ENCODE results near the gene FBN1. TPM values are rescaled to one million over a fixed set of nuclear protein-coding genes. Genes with fewer than 3 reads are reported as not detected.

Gene FBN1
- total and polyA plus RNA-seq, 2 of the 13 experiments (the other 11 are each of a cell fraction or from before 2014, with no cell fraction given), result 1.5 to 3.0 TPM

- BruUV-seq (replicated peaks), result no TSS peak
- intact Hi-C loops (cut with micrococcal nuclease; ENCODE audit: unreplicated experiment) (no loop called here), in situ Hi-C loops (cut with HindIII; ENCODE audit: extremely low pct_ligation_motif_present, low pct_unique_long_range_greater_than_20kb) (no loop called here)
- FAIRE-seq, result no peak
- Histone ChIP-seq H3K79me2 (ENCODE audit: insufficient read depth, low read length) (no peaks in the 10 kb centered on the region), H3K27ac (ENCODE audit: extremely low read length, insufficient read depth, low read length) (no peak overlapping the region), H3K4me2 (ENCODE audit: low read depth, low read length) (no peak overlapping the region), H3K9me3 (ENCODE audit: low read length) (no peaks in the 10 kb centered on the region), H3K27me3 (ENCODE audit: control insufficient read depth in 1 of 2, insufficient read depth in 2 of 2, low read length in 2 of 2) (no peaks in the 10 kb centered on the region), H3K9ac (ENCODE audit: insufficient read depth, low read depth, low read length) (no peak overlapping the region), H3K4me1 (ENCODE audit: insufficient read depth, low read length) (no peaks in the 10 kb centered on the region), H2AFZ (ENCODE audit: low read length) (no peak overlapping the region), H3K36me3 (replicated peaks in 1 of 2; ENCODE audit: control insufficient read depth in 1 of 2, insufficient read depth in 2 of 2, low read length in 2 of 2) (no peaks in the 10 kb centered on the region), H3K4me3 (replicated peaks in 1 of 3; ENCODE audit: insufficient read depth in 1 of 3, low read depth in 2 of 3, low read length in 3 of 3) (no peak overlapping the region), H4K20me1 (ENCODE audit: insufficient read depth, low read length) (no peaks in the 10 kb centered on the region)
- ChIA-PET CTCF (ENCODE audit: low intra/inter-chr PET ratio, low total read pairs) (no interaction called here), POLR2A (no interaction called here)
- DNase-seq (ENCODE audit: low spot score), result no peak
- no peak for ATAC-seq
- TF ChIP-seq ZNF616 (CRISPR knock-in tag; IDR thresholded peaks at IDR 0.05; ENCODE audit: low read depth) (no peak), ZNF747 (CRISPR knock-in tag; IDR thresholded peaks at IDR 0.05; ENCODE audit: borderline replicate concordance) (no peak), KDM2A (CRISPR knock-in tag; IDR thresholded peaks at IDR 0.05; ENCODE audit: borderline replicate concordance, low read depth) (no peak), CCAR2 (optimal IDR thresholded peaks at IDR 0.05; ENCODE audit: low read depth, low read length) (no peak), KDM6A (CRISPR knock-in tag; IDR thresholded peaks at IDR 0.05; ENCODE audit: low read depth) (no peak), MLXIP (CRISPR knock-in tag; IDR thresholded peaks at IDR 0.05; ENCODE audit: borderline replicate concordance) (no peak), FOSL2 (CRISPR knock-in tag; IDR thresholded peaks at IDR 0.05) (no peak), ZKSCAN5 (CRISPR knock-in tag; IDR thresholded peaks at IDR 0.05) (no peak), ETV5 (CRISPR knock-in tag; IDR thresholded peaks at IDR 0.05; ENCODE audit: borderline replicate concordance) (no peak), ZFP91 (CRISPR knock-in tag; IDR thresholded peaks at IDR 0.05; ENCODE audit: borderline replicate concordance) (no peak), ATF2 (CRISPR knock-in tag; IDR thresholded peaks at IDR 0.05) (no peak)
Measured at GRCh38 chr15:48532946-48533345, 112.6 kb downstream of the FBN1 start.
